Endothelial cell of umbilical vein (primary cell): ENCODE measurements around the gene CCDC6. TPM values are rescaled to one million over a fixed set of nuclear protein-coding genes. Genes with fewer than 3 reads are reported as not detected.
"Not testable (repeated sequence)": the region's sequence is repeated elsewhere in the genome, so short reads cannot be mapped to it uniquely, and the experiment has no call there.

Experiments used
- BruUV-seq: library from RNA; stranded (reverse); fragments of 400-500 nt; replicated peaks from 2 replicates; lab custom pipeline; 2021; lab: Mats Ljungman, UMichigan
- CTCF ChIA-PET: fragments of 300-600, 350-600 bp; sonication (Branson Sonifier 250); formaldehyde crosslinking; loops from one replicate; lab custom pipeline; 2021; ENCODE audit warnings: antibody characterized with exemption, inconsistent platforms; lab: Charles Lee
- POLR2A ChIA-PET: fragments of 300-600, 350-600 bp; sonication (Branson Sonifier 250); formaldehyde crosslinking; loops from one replicate; lab custom pipeline; 2021; ENCODE audit warnings: antibody characterized with exemption, inconsistent platforms; lab: Charles Lee
- DNase-seq: peaks from one replicate; pipeline ENCODE4 v3.0.0-alpha.2; 2011; ENCODE audit warnings: low read depth, low spot score
- FAIRE-seq: peaks from 2 replicates; lab custom pipeline; 2011; peaks lifted over from hg19 to GRCh38; lab: Jason Lieb, UNC
- H2AFZ ChIP-seq: 2 replicates; pipeline ENCODE4 v1.6.0; 2012; ENCODE audit warnings: low read depth, low read length, control low read depth, inconsistent platforms
- H3K27ac ChIP-seq: 2 replicates; pipeline ENCODE4 v1.5.1; 2011; ENCODE audit warnings: low read depth, mild to moderate bottlenecking, control low read depth, low read length, moderate library complexity; ENCODE audit not compliant: insufficient read depth
- H3K27me3 ChIP-seq, 2 experiments: 2 replicates each; pipeline versions ENCODE4 v1.6.0 to v1.6.1; 2011; ENCODE audit warnings: low read length in 2 of 2, mixed read lengths in 1 of 2; ENCODE audit not compliant: control insufficient read depth in 2 of 2, insufficient read depth in 2 of 2
- H3K36me3 ChIP-seq, 2 experiments: 2 replicates in 1 of 2; 3 replicates in 1 of 2; pipeline ENCODE4 v1.5.1; 2011; ENCODE audit warnings: low read length in 2 of 2, mild to moderate bottlenecking in 1 of 2, moderate library complexity in 1 of 2; ENCODE audit not compliant: control insufficient read depth in 2 of 2, insufficient read depth in 2 of 2; ENCODE audit errors: extremely low read depth in 1 of 2
- H3K4me1 ChIP-seq: 3 replicates; pipeline ENCODE4 v1.5.1; 2011; ENCODE audit warnings: mild to moderate bottlenecking, low read length; ENCODE audit not compliant: control insufficient read depth, insufficient read depth; ENCODE audit errors: extremely low read depth
- H3K4me2 ChIP-seq: 2 replicates; pipeline ENCODE4 v1.6.1; 2011; ENCODE audit warnings: low read length, control low read depth, mixed read lengths; ENCODE audit not compliant: insufficient read depth
- H3K4me3 ChIP-seq, 3 experiments: fragments of 200-600 bp in 1 of 3; sonication (generic), shearing (Covaris generic) in 1 of 3; replicated peaks in 1 of 3; 2 replicates each; pipeline ENCODE4 v1.5.1; 2011 to 2016; ENCODE audit warnings: control low read depth in 3 of 3, low read length in 3 of 3, mild to moderate bottlenecking in 2 of 3, inconsistent platforms in 1 of 3, low read depth in 1 of 3, moderate library complexity in 1 of 3; ENCODE audit not compliant: insufficient read depth in 1 of 3
- H3K79me2 ChIP-seq: 2 replicates; pipeline ENCODE4 v1.6.0; 2012; ENCODE audit warnings: low read length, inconsistent platforms; ENCODE audit not compliant: control insufficient read depth, insufficient read depth
- H3K9ac ChIP-seq: replicated peaks from 2 replicates; pipeline ENCODE3; 2011; ENCODE audit warnings: low read length, control low read depth; ENCODE audit not compliant: insufficient read depth; ENCODE audit errors: extremely low read depth
- H3K9me1 ChIP-seq: replicated peaks from 3 replicates; pipeline ENCODE4 v1.6.0; 2011; ENCODE audit warnings: mild to moderate bottlenecking, low read length; ENCODE audit not compliant: control insufficient read depth, insufficient read depth; ENCODE audit errors: extremely low read depth
- H3K9me3 ChIP-seq: replicated peaks from 2 replicates; pipeline ENCODE4 v1.5.1; 2012; ENCODE audit warnings: low read length, inconsistent platforms; ENCODE audit not compliant: control insufficient read depth, insufficient read depth
- H4K20me1 ChIP-seq: replicated peaks from 2 replicates; pipeline ENCODE3; 2011; ENCODE audit warnings: mild to moderate bottlenecking, low read length; ENCODE audit not compliant: control insufficient read depth, insufficient read depth; ENCODE audit errors: extremely low read depth
- dilution Hi-C: fragments of 300-500 bp; cut with MboI; formaldehyde crosslinking; loops from one replicate; pipeline ENCODE4 v1.15.0; 2019; ENCODE audit warnings: low sequenced_read_pairs; ENCODE audit not compliant: extremely low pct_ligation_motif_present
- intact Hi-C: fragments of 100-400 bp; cut with micrococcal nuclease; formaldehyde crosslinking; loops from one replicate; pipeline ENCODE4 v1.10.0; 2022
- polyA plus RNA-seq, 4 experiments: library from polyadenylated mRNA; depleted of rRNA in 3 of 4; stranded (reverse) in 3 of 4; unstranded in 1 of 4; fragments of >200 nt; gene quantifications; 2 replicates each; pipeline versions ENCODE4 v1.2.1 to v1.2.3, GENCODE V29; 2011 to 2012; ENCODE audit warnings: missing spikeins in 1 of 4
- total RNA-seq: library from RNA; stranded (reverse); gene quantifications from 2 replicates; pipeline ENCODE4 v1.2.3, GENCODE V29; 2021

CCDC6 gene
- total and polyA plus RNA-seq, 2 donors (not counting 3 experiments of a cell fraction or from before 2014, with no cell fraction given): 16.8 to 36.8 TPM

DNA sequence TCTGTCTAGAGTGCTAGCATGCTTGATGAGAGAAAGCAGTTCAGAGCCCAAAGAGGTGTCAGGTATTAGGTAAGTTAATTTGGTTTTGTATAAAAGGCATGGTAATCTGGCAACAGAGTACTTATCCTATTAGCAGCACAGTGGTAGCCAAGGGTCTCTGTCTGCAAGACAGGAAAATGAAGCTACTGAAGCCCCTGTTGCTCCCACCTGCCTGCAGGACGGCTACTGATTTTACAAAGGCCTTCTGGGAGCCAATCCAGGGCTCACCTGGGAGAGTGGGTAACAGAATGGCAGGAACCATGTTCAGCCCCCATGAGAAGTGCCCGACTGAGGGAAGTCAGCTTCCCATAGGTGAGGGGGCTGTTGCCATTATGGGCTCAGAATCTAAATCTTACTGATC is 116.3 kb downstream of the CCDC6 start:
- BruUV-seq, CTCF ChIA-PET, dilution Hi-C loops: not testable (repeated sequence)

DNA sequence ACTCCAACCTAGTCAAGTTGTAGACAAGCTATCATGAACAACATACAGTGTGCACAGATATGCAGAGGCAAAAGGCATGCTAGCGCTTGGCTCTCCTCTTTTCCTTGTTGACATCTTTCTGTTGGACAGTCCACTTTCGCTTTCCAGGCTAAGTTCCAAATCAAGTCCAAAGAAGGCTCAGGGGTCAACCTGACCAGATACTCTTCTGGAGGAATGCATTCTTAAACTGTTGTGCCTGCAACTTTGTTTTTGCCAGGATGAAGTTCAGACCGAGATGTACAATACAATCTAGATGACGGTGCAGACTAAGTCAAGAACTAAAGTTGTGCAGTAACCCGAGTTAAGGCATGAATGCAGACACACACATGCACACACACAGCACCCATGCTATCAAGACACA is 117.4 kb downstream of the CCDC6 start:
- H3K27ac ChIP-seq, CTCF ChIA-PET, H3K36me3 ChIP-seq, H3K79me2 ChIP-seq, H3K9ac ChIP-seq, H3K4me2 ChIP-seq, POLR2A ChIA-PET, FAIRE-seq, H3K9me1 ChIP-seq, H4K20me1 ChIP-seq, intact Hi-C loops, DNase-seq, dilution Hi-C loops, H3K27me3 ChIP-seq, H3K4me1 ChIP-seq, H2AFZ ChIP-seq, H3K9me3 ChIP-seq, H3K4me3 ChIP-seq, BruUV-seq: not testable (repeated sequence)

More for the DNA sequence above, 116.3 kb downstream of the CCDC6 start:
- H3K4me1 ChIP-seq, H3K9ac ChIP-seq, H3K4me2 ChIP-seq, POLR2A ChIA-PET, H3K4me3 ChIP-seq, H3K79me2 ChIP-seq, FAIRE-seq, H4K20me1 ChIP-seq, DNase-seq, H2AFZ ChIP-seq, H3K27me3 ChIP-seq, H3K27ac ChIP-seq, H3K9me3 ChIP-seq, intact Hi-C loops, H3K36me3 ChIP-seq, H3K9me1 ChIP-seq: not testable (repeated sequence)

- H3K9me1 ChIP-seq, H3K36me3 ChIP-seq, H2AFZ ChIP-seq, FAIRE-seq, DNase-seq, H3K9ac ChIP-seq, H3K4me2 ChIP-seq, H3K27ac ChIP-seq, H3K4me3 ChIP-seq, H3K27me3 ChIP-seq, dilution Hi-C loops, H4K20me1 ChIP-seq, intact Hi-C loops, POLR2A ChIA-PET, BruUV-seq, H3K4me1 ChIP-seq, H3K79me2 ChIP-seq, H3K9me3 ChIP-seq: not testable (repeated sequence)
- CTCF ChIA-PET: interaction anchor here (0.6 to 1.2 kb wide), 2 partner anchors 119 to 1401 kb away, joined by 3 read pairs; partner anchors contain the start of gene CCDC6
Observed at GRCh38 chr10:59787032-59787431, 119.3 kb downstream of the CCDC6 start.

GRCh38 chr10:59785476-59785875 is 120.9 kb downstream of the CCDC6 start:
- H3K4me2 ChIP-seq, H3K9me1 ChIP-seq, dilution Hi-C loops, H3K9ac ChIP-seq, DNase-seq, CTCF ChIA-PET, H4K20me1 ChIP-seq, H3K27ac ChIP-seq, H3K4me1 ChIP-seq, H3K79me2 ChIP-seq, POLR2A ChIA-PET, H3K36me3 ChIP-seq, FAIRE-seq, H3K4me3 ChIP-seq, H3K9me3 ChIP-seq, intact Hi-C loops, H3K27me3 ChIP-seq, BruUV-seq, H2AFZ ChIP-seq: not testable (repeated sequence)
